Stimulated activated CD8-positive, alpha-beta memory T cell treated with anti-CD3 and anti-CD28 coated beads, Interleukin-4, amount 100 ng/mL, for 48 hours (primary cell): Measurements from ENCODE around the gene ATRN.
"Not testable (repeated sequence)": the region's sequence is repeated elsewhere in the genome, so short reads cannot be mapped to it uniquely, and the experiment has no call there.

Source experiments
- DNase-seq: peaks from one replicate; pipeline ENCODE4 v3.0.0-alpha.2; 2020

Gene ATRN

DNA sequence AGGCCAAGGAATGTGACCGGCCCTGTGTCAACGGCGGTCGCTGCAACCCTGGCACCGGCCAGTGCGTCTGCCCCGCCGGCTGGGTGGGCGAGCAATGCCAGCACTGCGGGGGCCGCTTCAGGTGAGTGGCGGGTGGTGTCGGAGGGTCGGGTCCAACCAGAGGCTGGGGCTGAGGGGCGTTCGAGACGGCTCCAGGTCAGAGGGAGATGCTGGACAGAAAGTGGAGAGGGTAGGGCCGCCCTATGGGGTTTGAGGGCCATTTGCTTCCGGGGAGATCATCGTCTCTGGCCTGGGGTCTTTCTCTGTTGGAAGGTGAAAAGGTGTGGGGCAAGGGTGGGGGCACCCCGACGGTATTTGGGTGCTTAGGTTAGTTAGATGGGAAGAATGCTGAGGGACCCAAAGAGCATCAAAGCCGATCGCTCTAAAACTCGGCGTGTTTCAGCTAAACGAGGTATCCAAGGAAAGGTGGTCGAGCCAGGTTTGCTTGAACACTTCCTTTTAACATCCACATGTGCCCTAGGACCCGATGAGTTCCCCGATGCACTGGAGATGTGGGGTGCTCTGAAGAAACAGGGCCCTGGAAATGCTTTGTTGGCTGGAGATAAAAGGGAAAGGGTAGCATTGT is 691 bp downstream of the ATRN start:
- no peak for DNase-seq

DNA sequence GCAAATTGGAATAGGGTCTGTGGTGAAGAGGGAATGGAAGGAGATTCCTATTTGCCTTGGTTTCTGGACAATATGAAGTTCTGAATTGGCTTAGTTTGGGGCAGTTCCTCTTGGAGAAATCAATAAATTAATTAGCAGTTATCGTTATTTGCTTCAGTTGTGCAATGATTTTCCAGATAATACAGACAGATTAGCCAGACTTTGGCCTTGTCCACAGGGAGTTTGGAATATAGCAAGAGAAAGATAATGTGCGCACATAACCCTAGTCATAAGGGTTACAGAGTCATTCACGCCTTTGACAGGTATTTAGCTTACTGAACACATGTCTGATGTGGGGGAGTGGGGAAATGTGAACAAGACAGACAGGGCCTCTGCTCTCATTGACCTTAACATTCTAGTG is 1.3 kb downstream of the ATRN start:
- DNase-seq: no peak

DNA sequence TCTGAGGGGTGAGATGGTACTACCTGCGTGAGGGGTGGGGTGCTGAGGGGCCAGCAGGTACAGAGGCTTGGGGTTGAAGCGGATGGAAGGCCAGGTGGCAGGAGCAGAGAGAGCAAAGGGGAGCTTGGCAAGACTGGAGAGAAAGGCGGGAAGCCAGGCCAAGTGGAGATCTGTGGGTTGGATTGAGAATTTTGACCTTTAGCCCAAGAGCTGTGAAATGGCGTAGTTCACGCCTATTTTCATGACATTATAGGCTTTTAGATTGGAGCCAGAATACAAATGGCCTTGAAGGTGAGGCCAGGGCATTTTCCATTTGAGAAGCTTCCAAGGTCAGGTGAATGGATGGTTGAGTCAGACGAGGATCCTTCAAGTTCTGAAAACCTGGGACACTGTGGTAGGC is 2.5 kb downstream of the ATRN start:
- DNase-seq: no peak

DNA sequence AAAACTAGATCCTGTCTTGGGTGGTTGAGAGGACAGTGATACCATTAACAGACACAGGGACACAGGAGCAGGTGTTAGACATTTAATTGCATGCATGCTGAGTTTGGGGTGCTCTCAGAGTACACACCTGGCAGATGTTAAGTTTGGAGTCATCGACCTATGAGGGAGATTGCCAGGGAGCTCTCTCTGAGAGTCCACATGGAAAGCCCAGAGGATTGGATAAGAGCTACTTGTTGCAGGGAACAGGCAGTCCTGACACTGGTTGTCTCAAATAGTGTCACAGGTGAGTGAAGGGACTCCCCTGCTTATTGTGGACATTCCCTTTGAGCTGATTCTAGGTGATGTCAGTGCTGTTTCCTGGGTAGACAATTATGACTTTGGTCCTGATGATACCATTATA is 3.1 kb downstream of the ATRN start:
- DNase-seq: no peak

DNA sequence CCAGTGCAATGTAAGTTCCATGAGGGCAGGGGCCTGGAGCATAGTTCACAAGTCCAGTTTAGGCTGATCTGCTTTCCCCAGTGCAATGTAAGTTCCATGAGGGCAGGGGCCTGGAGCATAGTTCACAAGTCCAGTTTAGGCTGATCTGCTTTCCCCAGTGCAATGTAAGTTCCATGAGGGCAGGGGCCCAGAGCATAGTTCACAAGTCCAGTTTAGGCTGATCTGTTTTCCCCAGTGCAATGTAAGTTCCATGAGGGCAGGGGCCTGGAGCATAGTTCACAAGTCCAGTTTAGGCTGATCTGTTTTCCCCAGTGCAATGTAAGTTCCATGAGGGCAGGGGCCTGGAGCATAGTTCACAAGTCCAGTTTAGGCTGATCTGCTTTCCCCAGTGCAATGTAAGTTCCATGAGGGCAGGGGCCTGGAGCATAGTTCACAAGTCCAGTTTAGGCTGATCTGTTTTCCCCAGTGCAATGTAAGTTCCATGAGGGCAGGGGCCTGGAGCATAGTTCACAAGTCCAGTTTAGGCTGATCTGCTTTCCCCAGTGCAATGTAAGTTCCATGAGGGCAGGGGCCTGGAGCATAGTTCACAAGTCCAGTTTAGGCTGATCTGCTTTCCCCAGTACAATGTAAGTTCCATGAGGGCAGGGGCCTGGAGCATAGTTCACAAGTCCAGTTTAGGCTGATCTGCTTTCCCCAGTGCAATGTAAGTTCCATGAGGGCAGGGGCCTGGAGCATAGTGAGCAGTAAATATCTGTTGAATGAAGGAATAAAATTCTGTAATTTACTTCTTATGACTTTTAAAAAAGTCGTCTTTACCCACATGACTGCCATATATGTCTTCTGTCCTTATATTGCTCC is 6.4 kb downstream of the ATRN start:
- DNase-seq: not testable (repeated sequence)

DNA sequence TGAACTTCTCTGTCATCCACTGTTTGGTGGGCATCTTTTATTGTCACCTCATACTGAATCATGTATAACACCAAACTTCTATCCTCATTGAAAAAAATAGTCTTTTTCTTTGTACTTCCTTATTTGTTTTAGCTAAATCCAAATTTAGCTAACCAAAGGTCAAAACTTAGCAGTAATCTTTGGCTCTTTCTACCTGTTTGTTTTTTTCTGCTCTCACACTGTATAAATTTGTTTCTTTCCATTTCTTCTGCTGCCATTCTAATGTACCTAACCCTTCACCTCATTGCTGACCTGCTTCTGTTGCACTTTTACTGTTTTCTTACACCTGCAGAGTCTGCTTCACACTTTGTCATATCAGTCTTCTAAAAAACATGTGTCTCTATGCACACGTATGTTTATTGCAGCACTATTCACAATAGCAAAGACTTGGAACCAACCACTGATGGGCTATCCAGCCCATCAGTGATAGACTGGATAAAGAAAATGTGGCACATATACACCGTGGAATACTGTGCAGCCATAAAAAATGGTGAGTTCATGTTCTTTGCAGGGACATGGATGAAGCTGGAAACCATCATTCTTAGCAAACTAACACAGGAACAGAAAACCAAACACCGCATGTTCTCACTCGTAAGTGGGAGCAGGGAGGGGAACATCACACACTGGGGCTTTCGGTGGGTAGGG is 7.2 kb downstream of the ATRN start:
- DNase-seq: no peak

DNA sequence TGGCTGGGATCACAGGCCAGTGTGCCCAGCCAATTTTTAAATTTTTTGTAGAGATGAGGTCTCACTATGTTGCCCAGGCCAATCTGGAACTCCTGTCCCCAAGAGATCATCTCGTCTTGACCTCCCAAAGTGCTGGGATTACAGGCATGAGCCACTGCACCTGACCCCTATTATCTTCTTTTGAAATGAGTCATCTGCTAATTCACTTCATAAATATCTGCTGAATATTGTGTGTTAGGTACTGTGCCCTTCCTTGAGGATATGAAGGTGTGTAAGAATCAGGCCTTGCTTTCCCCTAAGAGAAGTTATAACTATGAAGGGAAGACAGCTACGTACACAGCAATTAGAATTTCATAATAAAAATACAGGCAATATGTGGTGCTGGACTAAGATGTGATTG is 8.2 kb downstream of the ATRN start:
- no peak for DNase-seq

DNA sequence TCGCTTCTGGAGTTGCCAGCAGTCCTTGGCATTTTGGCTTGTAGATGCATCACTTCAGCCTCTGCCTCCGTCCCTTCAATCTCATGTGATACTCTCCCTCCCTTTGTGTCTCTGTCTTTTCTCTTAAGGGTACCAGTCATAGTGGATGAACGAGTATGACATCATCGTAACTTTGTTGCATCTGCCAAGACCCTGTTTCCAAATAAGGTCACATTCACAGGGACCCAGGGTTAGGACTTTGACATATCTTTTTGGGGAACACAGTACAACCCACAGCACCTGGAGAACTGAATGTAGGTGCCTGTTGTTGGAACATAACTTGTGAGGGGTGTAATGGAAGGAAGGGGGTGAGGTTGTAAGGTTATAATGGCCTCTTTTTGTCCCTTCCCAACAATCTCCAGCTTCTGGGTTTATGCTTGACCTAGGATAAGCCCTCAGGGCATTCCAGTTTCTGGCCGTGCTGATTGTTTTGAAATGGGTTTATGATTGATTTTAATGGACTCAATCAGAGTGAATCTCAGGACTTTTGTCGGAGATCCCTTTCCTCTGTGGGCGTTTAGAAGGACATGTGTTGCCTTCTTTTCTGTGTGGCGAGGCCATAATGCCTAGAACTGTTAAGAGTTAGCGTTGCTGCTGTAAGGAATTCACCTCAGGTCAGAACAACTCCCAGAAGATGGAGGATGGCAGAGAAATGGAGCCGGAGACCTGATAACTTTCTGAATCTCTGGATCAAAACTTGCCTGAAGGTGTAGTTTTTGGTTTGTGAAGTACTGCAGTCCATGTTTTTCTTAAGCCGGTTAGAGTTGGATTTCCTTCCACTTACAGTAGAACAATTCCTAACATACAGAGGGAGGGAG is 9.2 kb downstream of the ATRN start:
- DNase-seq: no peak

DNA sequence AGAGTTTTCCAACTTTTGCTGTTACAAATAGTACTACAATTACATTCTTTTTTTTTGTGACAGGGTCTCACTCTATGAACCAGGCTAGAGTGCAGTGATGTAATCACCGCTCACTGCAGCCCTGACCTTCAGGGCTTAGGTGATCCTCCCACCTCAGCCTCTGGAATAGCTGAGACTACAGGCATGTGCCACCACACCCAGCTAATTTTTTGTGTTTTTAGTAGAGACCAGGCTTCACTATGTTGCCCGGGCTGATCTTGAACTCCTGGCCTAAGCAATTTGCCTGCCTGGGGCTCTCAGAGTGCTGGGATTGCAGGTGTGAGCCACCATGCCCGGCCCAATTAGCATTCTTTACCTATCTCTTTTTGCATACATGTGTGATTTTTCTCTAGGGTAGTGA is 12.5 kb downstream of the ATRN start:
- DNase-seq: no peak

DNA sequence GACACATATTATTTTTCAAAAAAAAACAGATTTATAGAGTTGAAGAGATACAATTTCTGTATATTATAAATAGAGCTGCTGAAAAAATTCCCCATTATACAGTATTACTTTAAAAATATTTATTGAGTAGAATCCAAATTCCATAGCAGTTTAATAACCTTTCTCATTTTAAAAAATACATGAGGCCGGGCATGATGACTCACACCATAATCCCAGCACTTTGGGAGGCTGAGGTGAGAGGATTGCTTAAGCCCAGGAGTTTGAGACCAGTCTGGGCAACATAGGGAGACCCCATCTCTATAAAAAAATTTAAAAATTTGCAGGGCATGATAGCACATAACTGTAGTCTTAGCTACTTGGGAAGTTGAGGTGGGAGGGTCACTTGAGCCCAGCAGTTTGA is 13.0 kb downstream of the ATRN start:
- DNase-seq: no peak

DNA sequence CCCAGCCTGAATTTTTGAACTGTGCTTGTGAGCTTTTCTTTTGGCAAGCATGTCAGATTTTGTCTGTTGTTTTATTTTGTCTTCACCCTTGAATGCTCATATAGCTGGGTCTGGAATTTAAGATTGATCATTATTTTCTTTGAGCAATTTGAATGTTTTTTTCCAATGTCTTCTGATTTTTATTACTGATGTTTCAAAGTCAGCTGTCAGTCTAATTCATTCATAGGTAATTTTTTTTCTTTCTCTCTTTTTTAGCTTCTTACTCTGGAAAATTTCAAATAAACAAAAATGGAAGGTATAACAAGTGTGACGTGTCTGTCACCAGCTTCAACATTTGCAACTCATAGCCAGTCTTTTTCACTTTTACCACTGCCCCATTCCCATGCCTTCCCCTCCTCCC is 15.1 kb downstream of the ATRN start:
- DNase-seq: no peak

DNA sequence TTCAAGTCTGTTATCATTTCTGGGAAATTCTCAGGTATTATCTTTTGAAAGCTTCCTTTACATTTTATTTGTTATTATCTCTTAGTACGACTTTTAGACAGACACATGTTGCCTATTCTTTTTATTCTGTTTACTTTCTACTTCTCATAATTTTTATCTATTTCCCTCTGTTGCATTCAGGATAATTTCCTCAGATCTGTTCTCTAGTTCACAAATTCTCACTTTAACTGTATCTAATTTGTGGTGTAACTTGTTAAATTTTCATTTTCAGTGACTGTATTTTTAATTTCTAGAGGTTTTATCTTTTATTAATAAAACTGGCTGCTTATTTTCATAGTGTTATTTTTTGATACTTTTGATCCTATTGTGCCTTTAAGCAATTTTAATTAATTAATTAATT is 16.0 kb downstream of the ATRN start:
- DNase-seq: no peak

DNA sequence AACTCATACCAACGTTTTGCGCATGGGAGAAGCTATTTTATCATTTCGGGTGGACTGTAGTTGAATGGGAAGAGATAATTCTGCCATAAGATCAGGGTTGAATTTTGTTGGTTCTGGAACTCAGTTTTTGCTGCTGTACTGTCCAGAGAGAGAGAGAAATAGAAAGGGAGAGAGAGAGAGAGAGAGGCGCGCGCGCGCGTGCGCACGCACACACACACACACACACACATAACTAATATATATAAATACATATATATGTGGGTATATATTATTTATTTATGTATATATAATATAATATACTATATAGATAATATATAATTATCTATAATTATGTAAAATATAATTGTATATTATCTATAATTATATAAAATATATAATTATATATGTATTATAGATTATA is 21.9 kb downstream of the ATRN start:
- no peak for DNase-seq

DNA sequence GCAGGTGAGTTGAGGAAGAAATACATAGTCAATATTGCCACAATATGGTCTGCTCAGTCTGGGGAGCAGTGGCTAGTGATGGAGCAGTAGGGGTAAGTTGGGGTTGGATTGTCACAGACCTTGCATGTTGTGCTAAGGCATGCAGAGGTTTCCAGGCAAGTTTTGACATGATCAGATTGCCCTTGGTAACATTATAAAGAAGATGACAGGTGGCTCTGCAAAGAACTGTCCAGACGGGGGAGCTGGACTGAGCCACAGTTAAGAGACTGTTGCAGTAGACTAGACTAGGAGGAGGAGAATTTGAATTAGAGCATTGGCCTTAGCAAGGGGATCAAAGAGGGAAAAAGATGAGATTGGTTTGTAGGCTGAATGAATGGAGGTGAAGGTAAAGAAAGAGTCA is 23.4 kb downstream of the ATRN start:
- DNase-seq: no peak

DNA sequence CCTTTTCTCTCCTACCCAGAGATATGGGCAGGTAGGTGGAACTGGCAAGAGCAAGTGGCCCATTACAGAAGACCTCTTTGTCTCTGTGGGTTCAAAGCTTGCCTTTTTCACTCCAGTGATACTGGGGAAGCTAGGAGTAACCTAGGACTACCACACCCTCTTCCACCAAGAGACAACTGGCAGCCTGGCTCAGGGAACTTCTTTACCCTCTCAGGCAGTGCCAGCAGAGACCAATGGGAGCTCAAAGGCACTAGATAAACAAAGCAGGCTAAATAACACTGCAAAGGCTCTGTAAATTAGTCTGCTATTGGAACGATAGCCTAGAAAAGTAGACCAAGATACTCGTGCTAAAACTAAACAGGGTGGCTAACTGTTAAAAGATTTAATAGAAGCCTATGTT is 32.1 kb downstream of the ATRN start:
- no peak for DNase-seq

DNA sequence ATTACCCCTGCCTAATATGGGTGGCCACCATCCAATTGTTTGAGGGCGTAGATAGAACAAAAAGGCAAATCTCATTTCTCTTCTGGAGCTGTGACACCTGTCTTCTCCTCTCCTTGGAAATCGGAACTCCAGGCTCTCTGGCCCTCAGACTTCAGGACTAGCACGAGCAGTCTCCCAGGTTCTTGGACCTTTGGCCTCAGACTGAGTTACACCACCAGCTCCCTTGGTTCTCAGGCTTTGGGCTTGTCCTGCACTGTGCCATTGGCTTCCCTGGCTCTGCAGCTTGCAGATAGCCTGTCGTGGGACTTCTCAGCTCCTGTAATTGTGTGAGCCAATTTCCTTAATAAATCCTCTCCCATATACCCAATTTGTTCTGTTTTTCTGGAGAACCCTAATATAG is 34.3 kb downstream of the ATRN start:
- DNase-seq: no peak

DNA sequence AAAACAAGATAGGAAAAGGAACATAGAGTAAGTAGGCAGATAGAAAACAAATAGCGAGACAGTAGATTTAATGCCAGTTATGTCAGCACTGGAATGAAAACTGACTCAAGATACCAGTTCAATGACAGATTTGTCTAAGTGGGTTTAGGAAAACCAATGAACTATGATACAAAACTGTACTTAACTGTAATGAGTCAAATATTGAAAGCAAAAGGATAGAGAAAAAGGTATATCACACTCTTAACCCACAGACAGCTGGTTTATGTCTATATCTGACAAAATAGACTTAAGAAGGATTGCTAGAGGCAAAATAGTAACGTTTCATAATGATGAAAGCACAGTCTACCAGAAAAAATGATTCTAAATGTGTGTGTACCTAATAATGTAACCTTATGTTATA is 38.2 kb downstream of the ATRN start:
- DNase-seq: no peak

DNA sequence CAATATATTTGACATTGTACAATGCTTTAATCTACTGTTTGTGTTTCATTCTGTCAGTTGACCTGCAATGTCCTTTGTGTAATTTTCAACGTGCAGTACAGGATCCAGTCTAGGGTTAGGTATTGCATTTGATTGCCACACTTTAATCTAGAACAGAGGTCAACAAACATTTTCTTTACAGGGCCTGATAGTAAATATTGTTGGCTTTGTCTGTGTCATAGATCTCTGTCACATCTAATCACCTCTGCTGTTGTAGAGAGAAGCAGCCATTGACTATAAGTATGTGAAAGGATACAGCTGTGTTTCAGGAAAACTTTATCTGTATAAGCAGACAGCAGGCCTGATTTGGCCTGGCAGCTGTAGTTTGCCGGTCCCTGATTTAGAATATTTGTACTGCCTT is 39.3 kb downstream of the ATRN start:
- DNase-seq: no peak

DNA sequence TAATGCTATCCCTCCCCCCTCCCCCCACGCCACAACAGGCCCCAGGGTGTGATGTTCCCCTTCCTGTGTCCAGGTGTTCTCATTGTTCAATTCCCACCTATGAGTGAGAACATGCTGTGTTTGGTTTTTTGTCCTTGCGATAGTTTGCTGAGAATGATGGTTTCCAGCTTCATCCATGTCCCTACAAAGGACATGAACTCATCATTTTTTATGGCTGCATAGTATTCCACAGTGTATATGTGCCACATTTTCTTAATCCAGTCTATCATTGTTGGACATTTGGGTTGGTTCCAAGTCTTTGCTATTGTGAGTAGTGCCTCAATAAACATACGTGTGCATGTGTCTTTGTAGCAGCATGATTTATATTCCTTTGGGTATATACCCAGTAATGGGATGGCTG is 41.4 kb downstream of the ATRN start:
- DNase-seq: not testable (repeated sequence)

DNA sequence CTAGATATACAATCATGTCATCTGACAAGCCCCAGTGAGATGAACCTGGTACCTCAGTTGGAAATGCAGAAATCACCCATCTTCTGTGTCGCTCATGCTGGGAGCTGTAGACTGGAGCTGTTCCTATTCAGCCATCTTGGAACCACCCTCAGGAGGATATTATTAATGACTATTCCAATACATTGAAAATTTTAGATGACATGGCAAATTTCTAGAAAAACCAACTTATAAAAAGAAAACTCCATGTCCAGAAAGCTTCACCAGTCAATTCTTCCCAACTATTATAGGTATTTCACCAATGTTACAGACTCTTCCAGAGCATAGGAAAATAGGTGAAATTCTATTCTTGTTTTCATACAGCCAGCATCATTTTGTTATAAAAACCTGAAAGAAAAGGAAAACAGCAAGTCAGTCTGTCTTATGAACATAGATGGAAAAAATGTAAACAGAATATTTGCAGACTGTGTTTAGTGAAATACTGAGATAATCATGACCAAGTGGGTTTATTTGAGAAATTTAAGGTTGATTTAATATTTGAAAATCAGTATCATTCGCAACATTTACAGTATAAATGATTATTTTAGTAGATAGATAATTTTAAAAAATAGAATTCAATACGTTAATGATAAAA is 43.3 kb downstream of the ATRN start:
- no peak for DNase-seq

DNA sequence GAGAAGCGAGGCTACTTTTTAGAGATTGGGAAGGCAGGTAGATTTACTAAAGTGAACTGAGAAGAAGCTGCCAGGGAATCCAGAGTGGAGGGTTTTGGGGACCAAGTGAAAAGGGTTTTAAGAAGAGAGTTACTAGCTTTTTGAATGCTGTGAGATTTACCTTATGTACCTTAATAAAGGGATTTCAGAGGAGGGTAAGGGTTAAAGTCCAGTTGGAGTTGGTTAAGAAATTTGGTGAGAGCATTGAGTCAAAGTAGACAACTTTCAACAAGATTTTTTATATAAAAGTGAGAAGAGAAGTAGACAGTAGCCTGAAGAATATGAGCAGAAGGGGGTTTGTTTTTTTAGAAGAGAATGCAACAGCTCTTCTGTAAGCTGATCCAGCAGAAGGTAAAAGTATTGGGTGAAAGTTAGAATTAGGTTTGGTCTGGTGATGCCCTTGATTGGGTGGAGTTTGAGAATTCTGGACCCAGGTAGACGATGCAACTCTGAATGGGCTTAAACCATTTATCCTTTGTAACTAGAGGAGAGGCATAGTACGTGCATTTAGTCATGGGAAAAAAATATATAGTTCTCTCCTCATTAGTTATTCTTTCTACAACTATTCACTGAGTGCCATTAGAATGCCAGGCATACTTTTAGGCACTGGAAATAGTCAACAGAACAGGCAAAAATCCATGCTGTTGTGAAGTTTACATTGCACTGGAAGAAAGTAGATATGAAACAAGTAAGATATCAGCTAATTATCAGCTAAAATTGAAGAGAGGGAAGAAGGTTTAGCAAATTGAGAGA is 44.8 kb downstream of the ATRN start:
- no peak for DNase-seq
